HG03457 (cell line): ENCODE measurements around the gene RCAN3.
"Not testable (repeated sequence)": the region's sequence is repeated elsewhere in the genome, so short reads cannot be mapped to it uniquely, and the experiment has no call there.

Source experiments
- ATAC-seq: cut with Tn5 transposase; IDR thresholded peaks from one replicate; pipeline ENCODE4 v1.9.1; 2021; ENCODE audit warnings: moderate number of reproducible peaks; ENCODE audit not compliant: unreplicated experiment

Gene RCAN3

GRCh38 chr1:24508911-24509310 lies 6.3 kb downstream of the RCAN3 start:
- ATAC-seq: no peak

DNA sequence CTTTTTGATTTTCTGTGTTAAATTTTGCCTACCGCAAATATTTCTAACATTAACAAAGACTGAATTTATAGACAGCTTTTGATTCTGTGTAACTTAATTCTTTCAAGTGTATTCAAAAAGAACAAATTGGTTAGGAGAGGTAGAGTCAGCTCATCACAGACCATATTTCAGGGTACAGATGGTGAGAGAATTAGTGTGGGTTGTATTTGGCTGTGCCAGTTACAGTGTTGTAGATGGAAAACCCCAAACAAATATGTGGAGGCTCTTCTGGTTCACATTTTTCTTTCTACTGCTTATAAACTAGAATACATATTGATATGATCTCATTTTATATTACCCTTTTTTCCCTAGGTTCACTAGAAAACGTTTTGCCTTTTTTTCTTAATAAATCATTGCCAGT lies 11.1 kb downstream of the RCAN3 start:
- no peak for ATAC-seq

DNA sequence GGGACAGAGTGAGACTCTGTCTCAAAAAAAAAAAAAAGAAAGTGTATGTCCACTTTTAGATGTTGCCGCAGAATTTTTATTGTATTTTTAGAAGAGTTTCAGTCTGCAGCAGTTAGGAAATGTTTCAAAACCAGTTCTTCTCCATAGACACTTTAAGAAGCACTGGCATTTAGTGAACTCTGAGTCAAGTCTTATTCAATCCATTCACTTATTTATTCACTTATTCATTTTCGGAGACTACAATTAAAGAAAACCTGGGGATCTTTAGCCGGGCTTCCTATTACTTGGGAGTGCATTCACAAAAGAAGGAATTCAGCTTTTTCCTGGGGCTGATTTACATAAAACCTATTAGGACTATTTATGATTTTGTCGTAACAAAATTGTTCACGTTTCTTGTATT lies 12.3 kb downstream of the RCAN3 start:
- no peak for ATAC-seq

GRCh38 chr1:24515671-24516209 lies 13.1 kb downstream of the RCAN3 start:
- not testable (repeated sequence) for ATAC-seq

DNA sequence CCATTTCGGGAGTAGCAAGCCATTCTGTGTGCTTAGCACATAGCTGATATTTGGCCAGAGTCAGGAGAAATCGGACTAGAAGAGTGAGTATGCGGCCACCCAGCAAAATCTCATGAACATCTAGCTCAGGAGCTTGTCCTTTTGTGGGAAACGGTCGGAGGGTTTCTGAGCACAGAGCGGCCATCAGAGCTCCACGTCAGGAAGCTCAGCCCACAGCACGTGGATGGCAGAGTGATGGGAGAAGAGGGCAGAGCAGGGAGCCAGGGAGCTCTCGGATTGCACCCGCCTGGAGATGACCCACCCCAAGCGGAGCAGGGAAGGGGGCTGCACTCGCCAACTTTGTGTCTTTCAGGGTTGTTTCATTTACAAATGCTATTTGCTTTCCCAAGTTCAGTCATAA lies 13.9 kb downstream of the RCAN3 start:
- no peak for ATAC-seq

DNA sequence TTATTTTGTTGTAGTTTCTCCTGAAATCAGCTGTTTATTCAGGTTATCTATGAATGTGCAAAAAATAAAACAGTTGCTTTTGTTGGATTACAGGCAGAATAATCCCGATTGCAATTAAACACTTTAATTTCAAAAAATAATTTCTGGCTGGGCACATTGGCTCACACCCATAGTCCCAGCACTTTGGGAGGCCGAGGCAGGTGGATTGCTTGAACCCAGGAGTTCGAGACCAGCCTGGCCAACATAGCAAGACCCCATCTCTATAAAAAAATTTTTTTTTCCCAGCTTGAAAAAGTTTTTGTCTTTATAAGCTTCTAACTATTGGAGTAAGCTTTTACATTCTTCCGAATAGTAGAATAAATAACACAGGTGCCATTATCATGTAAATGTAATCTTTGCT lies 15.3 kb downstream of the RCAN3 start:
- ATAC-seq: no peak

DNA sequence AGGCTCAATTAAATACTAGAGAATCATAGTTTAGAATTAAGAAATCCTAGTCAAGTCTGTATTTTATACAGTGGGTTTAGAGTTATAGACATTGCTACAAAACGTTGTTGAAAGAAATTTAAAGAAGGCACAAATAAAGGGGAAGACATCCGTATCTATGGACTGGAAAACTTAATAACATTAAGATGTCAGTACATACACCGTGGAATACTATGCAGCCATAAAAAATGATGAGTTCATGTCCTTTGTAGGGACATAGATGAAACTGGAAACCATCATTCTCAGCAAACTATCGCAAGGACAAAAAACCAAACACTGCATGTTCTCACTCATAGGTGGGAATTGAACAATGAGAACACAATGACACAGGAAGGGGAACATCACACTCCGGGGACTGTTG lies 17.6 kb downstream of the RCAN3 start:
- not testable (repeated sequence) for ATAC-seq

GRCh38 chr1:24525606-24526005 lies 23.0 kb downstream of the RCAN3 start:
- ATAC-seq: no peak

- no peak for ATAC-seq
These were observed 23.4 kb downstream of the RCAN3 start for GRCh38 chr1:24526045-24526444.

- no peak for ATAC-seq
These were observed 24.4 kb downstream of the RCAN3 start for GRCh38 chr1:24526940-24527542.

- no peak for ATAC-seq
These were observed 26.1 kb downstream of the RCAN3 start for GRCh38 chr1:24528744-24529143.

- not testable (repeated sequence) for ATAC-seq
These were observed 26.7 kb downstream of the RCAN3 start for GRCh38 chr1:24529292-24529691.

DNA sequence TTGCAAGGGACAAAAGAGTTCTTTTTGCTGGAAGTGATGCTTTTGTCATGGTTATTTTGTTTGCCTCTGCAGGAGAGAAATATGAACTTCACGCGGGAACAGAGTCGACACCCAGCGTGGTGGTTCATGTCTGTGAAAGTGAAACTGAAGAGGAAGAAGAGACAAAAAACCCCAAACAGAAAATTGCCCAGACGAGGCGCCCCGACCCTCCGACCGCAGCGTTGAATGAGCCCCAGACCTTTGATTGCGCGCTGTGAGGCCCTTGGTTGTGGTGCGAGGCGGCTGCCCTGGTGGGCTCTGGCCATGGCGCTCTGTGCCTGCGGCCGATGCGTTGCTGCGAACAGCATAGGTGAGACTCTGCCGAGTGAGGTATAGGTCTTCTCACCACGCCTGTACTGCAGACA lies 32.4 kb downstream of the RCAN3 start:
- ATAC-seq: no peak

DNA sequence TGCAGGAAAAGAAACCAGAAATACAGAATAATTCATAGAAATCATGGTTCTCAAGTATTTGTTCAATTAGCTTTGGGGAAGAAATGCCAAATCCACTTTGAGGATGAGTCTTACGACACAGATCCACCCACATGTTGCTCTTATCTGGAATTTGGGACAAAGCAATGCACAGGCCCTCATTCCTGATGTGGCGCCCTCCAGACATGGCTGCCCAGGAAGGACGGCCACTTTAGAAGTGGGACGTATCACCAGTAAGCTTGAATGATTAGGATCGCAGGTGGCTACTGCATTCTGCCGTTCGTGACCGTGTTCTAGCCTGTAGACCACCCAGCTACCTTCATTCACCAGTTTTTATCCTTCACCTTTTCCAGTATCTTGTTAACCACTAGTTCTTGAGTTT lies 33.1 kb downstream of the RCAN3 start:
- no peak for ATAC-seq

DNA sequence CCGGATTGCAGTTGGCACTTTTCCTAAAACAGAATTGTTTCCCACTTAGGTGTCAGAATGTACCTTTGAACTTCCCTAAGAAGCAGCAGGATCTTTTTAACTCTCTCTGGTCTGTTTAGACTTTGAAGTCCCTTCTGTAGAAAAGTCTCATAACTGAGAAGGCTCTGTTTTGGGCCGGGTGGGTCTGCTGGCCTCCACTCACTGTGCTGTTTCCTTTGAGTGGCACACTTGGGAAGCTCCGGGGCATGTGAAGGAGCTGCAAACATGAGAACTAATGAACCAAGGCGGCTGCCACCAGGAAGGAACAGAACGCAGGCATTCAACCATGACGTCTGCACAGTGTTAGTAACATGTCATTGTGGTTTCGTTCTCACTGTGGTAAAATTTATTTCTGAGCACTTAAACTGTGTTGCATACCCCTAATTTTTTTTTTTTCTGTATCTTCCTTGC lies 33.8 kb downstream of the RCAN3 start:
- no peak for ATAC-seq

DNA sequence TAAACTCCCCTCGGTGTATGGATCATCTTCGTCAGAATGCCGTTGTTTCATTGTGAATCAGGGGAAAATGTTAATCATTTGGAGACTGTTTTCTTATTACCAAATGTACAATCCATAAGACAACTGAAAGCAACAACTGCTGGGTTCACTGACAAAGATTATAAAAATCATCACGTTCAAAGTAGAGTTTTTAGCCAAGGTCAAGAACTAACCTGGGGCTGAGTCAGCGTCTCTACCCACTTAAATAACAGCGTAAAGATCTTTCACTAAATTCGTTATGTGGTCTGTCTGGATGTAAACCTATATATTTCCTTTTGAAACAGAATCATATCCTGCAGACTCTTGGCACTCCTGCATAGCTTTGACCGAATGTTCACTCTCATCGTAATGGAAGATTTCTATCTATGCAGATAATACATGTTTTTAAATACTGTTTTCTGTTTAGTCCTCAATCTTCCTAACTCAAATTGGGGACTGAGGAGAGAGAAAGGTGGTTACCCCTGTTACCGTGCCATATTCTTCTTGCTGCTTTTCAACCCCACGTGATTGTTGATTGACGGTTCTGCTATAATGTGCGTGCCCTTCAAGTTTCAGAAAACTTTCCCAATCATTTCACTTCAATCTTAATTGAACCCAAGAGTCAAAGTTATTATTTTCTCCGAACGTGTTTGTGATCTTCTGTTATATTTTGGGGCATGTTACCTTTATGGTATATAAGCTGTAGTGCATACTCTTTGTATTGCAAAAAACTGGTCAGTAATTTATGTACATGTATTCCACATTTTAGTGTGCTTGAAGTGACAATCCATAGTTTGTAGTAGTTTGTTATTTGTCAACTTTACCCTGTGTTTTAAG lies 37.6 kb downstream of the RCAN3 start:
- no peak for ATAC-seq

- ATAC-seq: no peak
These were observed 38.5 kb downstream of the RCAN3 start for GRCh38 chr1:24540906-24541710.

GRCh38 chr1:24541711-24542346 lies 39.2 kb downstream of the RCAN3 start:
- ATAC-seq: no peak

GRCh38 chr1:24544239-24544638 lies 41.6 kb downstream of the RCAN3 start:
- ATAC-seq: no peak

DNA sequence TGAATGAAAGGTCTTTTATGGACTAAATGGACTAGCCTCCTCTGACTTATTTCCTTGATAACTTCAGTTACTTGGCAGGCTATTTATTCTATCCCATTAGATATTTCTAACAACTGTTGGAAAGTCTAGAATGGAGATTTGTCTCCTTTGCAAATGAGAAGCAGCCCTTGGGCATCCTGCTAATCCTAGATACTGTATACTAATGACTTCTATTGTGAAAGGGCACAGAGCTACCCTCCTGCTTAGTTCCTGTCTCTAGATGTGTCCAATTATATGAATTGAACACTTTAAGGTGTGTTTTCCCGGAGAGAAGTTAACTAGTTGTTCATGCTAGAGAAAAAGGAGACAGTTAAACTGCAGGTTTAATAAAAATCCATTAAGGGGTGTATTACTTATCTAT lies 43.0 kb downstream of the RCAN3 start:
- ATAC-seq: no peak

DNA sequence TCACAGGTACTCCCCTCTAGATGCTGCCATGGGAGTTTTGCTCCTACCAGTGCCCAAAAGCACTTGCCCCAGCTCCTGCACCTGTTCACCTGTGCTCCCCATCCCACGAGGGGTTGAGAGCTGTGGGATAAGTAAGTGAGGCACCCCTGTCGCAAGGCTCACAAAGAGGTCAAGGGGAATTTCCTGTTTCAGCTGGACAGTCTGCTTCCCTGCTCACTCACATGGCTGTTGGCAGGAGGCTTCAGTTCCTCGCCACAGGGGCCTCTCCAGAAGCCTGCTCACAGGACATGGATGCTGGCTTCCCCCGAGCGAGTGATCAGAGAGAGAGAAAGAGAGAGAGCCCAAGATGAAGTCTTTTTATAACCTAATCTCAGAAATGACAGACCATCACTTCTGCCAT lies 44.6 kb downstream of the RCAN3 start:
- no peak for ATAC-seq
